HepG2 (cell line): ENCODE results near the gene BAZ1A. TPM values are rescaled to one million over a fixed set of nuclear protein-coding genes. Genes with fewer than 3 reads are reported as not detected.

Experiments used
- CHD4 ChIP-seq: fragments of 200-600 bp; sonication (generic); IDR thresholded peaks from 2 replicates; pipeline ENCODE4 v1.7.0; 2017; ENCODE audit warnings: mild to moderate bottlenecking, low read length, borderline replicate concordance
- GFI1 ChIP-seq: sonication (generic); formaldehyde crosslinking; IDR thresholded peaks from 2 replicates; pipeline ENCODE4 v1.5.0; 2020; ENCODE audit warnings: missing genetic modification reagents, mild to moderate bottlenecking, borderline replicate concordance
- GLI4 ChIP-seq: sonication (generic); formaldehyde crosslinking; IDR thresholded peaks from 2 replicates; pipeline ENCODE4 v1.5.1; 2020; ENCODE audit warnings: missing genetic modification reagents, mild to moderate bottlenecking, moderate library complexity, borderline replicate concordance
- HNF4A ChIP-seq: sonication (generic); formaldehyde crosslinking; IDR thresholded peaks from 2 replicates; pipeline ENCODE4 v1.4.0; 2020; ENCODE audit warnings: missing genetic modification reagents
- IKZF1 ChIP-seq: fragments of 450-650 bp; IDR thresholded peaks from 2 replicates; pipeline ENCODE4 v1.7.1; 2016
- KLF16 ChIP-seq, 2 experiments: sonication (generic) in 1 of 2; formaldehyde crosslinking in 1 of 2; IDR thresholded peaks; 2 replicates each; pipeline versions ENCODE4 v1.6.1 to v1.8.0; 2016 to 2023; ENCODE audit warnings: missing genetic modification reagents in 2 of 2, missing compliant biosample characterization in 1 of 2
- MIXL1 ChIP-seq: IDR thresholded peaks from 2 replicates; pipeline ENCODE4 v1.6.1; 2016
- MTA3 ChIP-seq: sonication (generic); formaldehyde crosslinking; IDR thresholded peaks from 2 replicates; pipeline ENCODE4 v1.4.0; 2020; ENCODE audit warnings: missing genetic modification reagents
- NFE2L1 ChIP-seq: sonication (generic); formaldehyde crosslinking; IDR thresholded peaks from 2 replicates; pipeline ENCODE4 v1.4.0; 2020; ENCODE audit warnings: missing genetic modification reagents, mild to moderate bottlenecking, borderline replicate concordance
- PCBP2 ChIP-seq: fragments of 200-400 bp; formaldehyde crosslinking; optimal IDR thresholded peaks from 2 replicates; pipeline ENCODE3; 2018; ENCODE audit warnings: low read length, low read depth; ENCODE audit not compliant: poor library complexity, severe bottlenecking
- RORA ChIP-seq: sonication (generic); formaldehyde crosslinking; IDR thresholded peaks from 2 replicates; pipeline ENCODE4 v1.5.0; 2020; ENCODE audit warnings: mild to moderate bottlenecking, missing genetic modification reagents, moderate library complexity
- SIX4 ChIP-seq: sonication (generic); formaldehyde crosslinking; IDR thresholded peaks from 2 replicates; pipeline ENCODE4 v1.4.0; 2020; ENCODE audit warnings: missing genetic modification reagents
- STAG1 ChIP-seq: sonication (generic); formaldehyde crosslinking; IDR thresholded peaks from 2 replicates; pipeline ENCODE4 v1.4.0; 2020; ENCODE audit warnings: missing genetic modification reagents
- TOPORS ChIP-seq: sonication (generic); formaldehyde crosslinking; IDR thresholded peaks from 2 replicates; pipeline ENCODE4 v1.8.0; 2023; ENCODE audit warnings: mild to moderate bottlenecking, missing genetic modification reagents
- TRIM24 ChIP-seq: sonication (generic); formaldehyde crosslinking; IDR thresholded peaks from 2 replicates; pipeline ENCODE4 v1.8.0; 2022; ENCODE audit warnings: mild to moderate bottlenecking, missing genetic modification reagents
- YY1 ChIP-seq: IDR thresholded peaks from 2 replicates; pipeline ENCODE4 v1.6.1; 2011; ENCODE audit warnings: low read length, low read depth, moderate library complexity, mild to moderate bottlenecking; ENCODE audit not compliant: insufficient read depth, insufficient replicate concordance
- ZNF235 ChIP-seq: sonication (generic); formaldehyde crosslinking; IDR thresholded peaks from 2 replicates; pipeline ENCODE4 v1.8.1; 2023; ENCODE audit warnings: mild to moderate bottlenecking, missing genetic modification reagents, borderline replicate concordance
- ZNF646 ChIP-seq: sonication (generic); formaldehyde crosslinking; IDR thresholded peaks from 2 replicates; pipeline ENCODE4 v1.9.0; 2021; ENCODE audit warnings: mild to moderate bottlenecking, missing genetic modification reagents
- ZNF747 ChIP-seq: sonication (generic); formaldehyde crosslinking; IDR thresholded peaks from 2 replicates; pipeline ENCODE4 v1.8.1; 2023; ENCODE audit warnings: missing genetic modification reagents, mild to moderate bottlenecking, borderline replicate concordance
- ZNF75D ChIP-seq: sonication (generic); formaldehyde crosslinking; IDR thresholded peaks from 2 replicates; pipeline ENCODE4 v1.8.1; 2023; ENCODE audit warnings: missing genetic modification reagents, mild to moderate bottlenecking, borderline replicate concordance
- ZNF883 ChIP-seq: sonication (generic); formaldehyde crosslinking; IDR thresholded peaks from 2 replicates; pipeline ENCODE4 v1.5.1; 2020; ENCODE audit warnings: mild to moderate bottlenecking, missing genetic modification reagents; ENCODE audit errors: not compliant biosample characterization
- polyA plus RNA-seq, 8 experiments: library from polyadenylated mRNA; depleted of rRNA in 3 of 8; stranded (reverse) in 7 of 8; unstranded in 1 of 8; fragments of >200 nt; fragmentation: Illumina TruSeq in 4 of 8; extraction: Trizol in 4 of 8; gene quantifications; 2 replicates each; pipeline versions ENCODE4 v1.2.1 to v1.2.3, GENCODE V29; 2011 to 2016; ENCODE audit warnings: low read depth in 4 of 8, missing spikeins in 1 of 8, mixed read lengths in 1 of 8; ENCODE audit not compliant: insufficient read depth in 1 of 8
- total RNA-seq, 5 experiments: library from RNA; depleted of rRNA; stranded (reverse); fragments of >200 nt; fragmentation: Illumina TruSeq; extraction: Trizol; gene quantifications; 2 replicates each; pipeline ENCODE4 v1.2.3, GENCODE V29; 2016; ENCODE audit warnings: low read depth in 1 of 5
- TF ChIP-seq, protein P1 (sequence below): IDR thresholded peaks from 2 replicates; pipeline ENCODE4 v1.6.1; 2016; ENCODE audit warnings: missing compliant biosample characterization, missing genetic modification reagents, borderline replicate concordance

The BAZ1A gene
- total and polyA plus RNA-seq, 2 of the 13 experiments (the other 11 are each of a cell fraction or from before 2014, with no cell fraction given), result 20.9 to 56.8 TPM

DNA sequence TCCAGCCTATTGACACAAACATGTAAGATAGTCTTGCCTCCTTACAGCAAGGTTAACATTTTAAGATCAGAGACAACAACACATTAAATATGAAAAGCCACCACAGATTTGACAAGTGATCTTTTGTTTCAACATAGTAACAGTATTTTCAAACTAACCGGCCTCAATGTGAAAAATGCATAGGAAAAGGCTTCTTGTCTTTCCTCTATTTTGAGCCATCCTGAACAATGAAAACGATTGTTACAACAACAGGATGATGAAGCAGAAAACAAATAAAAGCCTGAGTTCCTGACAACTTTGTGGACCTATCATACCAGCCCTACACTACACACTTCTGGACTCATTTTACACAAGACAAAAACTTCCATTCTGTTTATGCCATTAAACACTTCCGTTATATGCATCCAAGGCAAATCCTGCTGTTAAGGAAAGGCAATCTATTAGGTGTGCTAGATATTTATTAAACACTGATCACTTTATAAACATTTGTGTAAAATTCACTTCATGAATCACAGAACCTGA, 37.3 kb downstream of the BAZ1A start (continued):
- TF ChIP-seq ZNF646 (CRISPR knock-in tag), result peak; percentile 93
- TF ChIP-seq MIXL1 (CRISPR knock-in tag), result peak; percentile 82; the same call in 1 of the 2 replicates
- TF ChIP-seq IKZF1, result no peak
- TF ChIP-seq TRIM24 (CRISPR knock-in tag), result no peak
- TF ChIP-seq SIX4, result no peak
- TF ChIP-seq, protein P1, sequence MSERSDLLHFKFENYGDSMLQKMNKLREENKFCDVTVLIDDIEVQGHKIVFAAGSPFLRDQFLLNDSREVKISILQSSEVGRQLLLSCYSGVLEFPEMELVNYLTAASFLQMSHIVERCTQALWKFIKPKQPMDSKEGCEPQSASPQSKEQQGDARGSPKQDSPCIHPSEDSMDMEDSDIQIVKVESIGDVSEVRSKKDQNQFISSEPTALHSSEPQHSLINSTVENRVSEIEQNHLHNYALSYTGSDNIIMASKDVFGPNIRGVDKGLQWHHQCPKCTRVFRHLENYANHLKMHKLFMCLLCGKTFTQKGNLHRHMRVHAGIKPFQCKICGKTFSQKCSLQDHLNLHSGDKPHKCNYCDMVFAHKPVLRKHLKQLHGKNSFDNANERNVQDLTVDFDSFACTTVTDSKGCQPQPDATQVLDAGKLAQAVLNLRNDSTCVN, result no peak
- TF ChIP-seq PCBP2, result no peak
- TF ChIP-seq YY1, result no peak
- TF ChIP-seq ZNF883 (CRISPR knock-in tag), result no peak
- TF ChIP-seq RORA (CRISPR knock-in tag), result no peak
- TF ChIP-seq TOPORS (CRISPR knock-in tag), result no peak
- TF ChIP-seq NFE2L1 (CRISPR knock-in tag), result no peak
- no peak for TF ChIP-seq ZNF75D (CRISPR knock-in tag)
- no peak for TF ChIP-seq GLI4 (CRISPR knock-in tag)
- TF ChIP-seq ZNF235, result no peak
- TF ChIP-seq HNF4A, result no peak
- TF ChIP-seq ZNF747, result no peak
- TF ChIP-seq GFI1, result peak; percentile 3; the same call in 1 of the 2 replicates
- no peak for TF ChIP-seq MTA3
- TF ChIP-seq CHD4, result peak; percentile 80; the same call in 1 of the 2 replicates
- TF ChIP-seq STAG1 (CRISPR knock-in tag), result no peak
- TF ChIP-seq KLF16 (CRISPR knock-in tag; IDR thresholded peaks at IDR 0.05), result peak in 1 of 2 experiments; percentile 72; a peak in 2 of 4 replicates
